Ascending aorta (tissue), 2 donors: ENCODE results near the gene TBC1D26. TPM values are rescaled to one million over a fixed set of nuclear protein-coding genes. Genes with fewer than 3 reads are reported as not detected.
"Not testable (repeated sequence)": the region's sequence is repeated elsewhere in the genome, so short reads cannot be mapped to it uniquely, and the experiment has no call there.

ENCODE experiments used
- DNase-seq, 2 donors: peaks; one replicate each; pipeline ENCODE4 v3.0.0-alpha.2; 2019; ENCODE audit warnings: low spot score in 2 of 2
- H3K27ac ChIP-seq, 2 donors: fragments of 200-600 bp; sonication (generic); one replicate each; pipeline ENCODE4 v1.5.1; 2016 to 2017; ENCODE audit warnings: mild to moderate bottlenecking in 1 of 2
- H3K27me3 ChIP-seq: fragments of 200-600 bp; sonication (generic); one replicate; pipeline ENCODE4 v1.5.1; 2017
- H3K36me3 ChIP-seq, 2 donors: fragments of 200-600 bp; sonication (generic); one replicate each; pipeline ENCODE4 v1.5.1; 2016
- H3K4me1 ChIP-seq, 2 donors: fragments of 200-600 bp; sonication (generic); one replicate each; pipeline ENCODE4 v1.5.1; 2016 to 2017; ENCODE audit warnings: mild to moderate bottlenecking in 1 of 2
- H3K4me3 ChIP-seq, 2 donors: fragments of 200-600 bp; sonication (generic); one replicate each; pipeline ENCODE4 v1.5.1; 2016 to 2017; ENCODE audit warnings: mild to moderate bottlenecking in 1 of 2
- H3K9me3 ChIP-seq, 2 donors: fragments of 200-600 bp; sonication (generic); one replicate each; pipeline ENCODE4 v1.5.1; 2016
- intact Hi-C: fragments of 100-400 bp; cut with DNase I; formaldehyde crosslinking; loops from one replicate; pipeline ENCODE4 v1.15.1; 2023
- total RNA-seq: library from RNA; depleted of rRNA; stranded (reverse); fragments of >200 nt; gene quantifications from one replicate; pipeline ENCODE4 v1.1.0, GENCODE V29; 2016
- TF ChIP-seq, protein P1 (sequence below), 3 experiments: fragments of 200-600 bp in 2 of 3; fragments of 450-650 bp in 1 of 3; sonication (generic) in 2 of 3; IDR thresholded peaks; one replicate each; pipeline ENCODE4 v1.5.1; 2016 to 2019; ENCODE audit warnings: antibody characterized with exemption in 3 of 3, mild to moderate bottlenecking in 1 of 3, moderate library complexity in 1 of 3

TBC1D26 gene
- not detected for total RNA-seq

DNA sequence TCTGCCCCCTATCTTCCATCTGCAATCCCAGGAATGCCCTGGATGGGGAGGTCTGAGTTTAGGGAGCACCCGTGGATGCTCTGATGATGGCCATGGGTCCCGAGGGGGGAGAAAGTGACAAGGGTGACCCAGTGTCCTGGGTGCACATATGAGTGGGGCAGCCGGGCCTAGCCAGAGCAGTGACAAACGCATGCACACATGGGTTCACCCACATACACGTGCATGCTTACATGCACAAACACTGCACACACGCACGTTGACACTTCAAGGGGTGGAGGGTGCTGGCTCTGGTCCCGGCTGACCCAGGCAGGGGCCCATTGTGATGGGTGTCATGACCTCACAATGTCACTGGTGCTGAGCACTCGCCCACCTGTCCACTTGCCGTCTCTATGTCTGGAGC, at the start of gene TBC1D26:
Gene TBC1D26, plus strand, starts transcription at position 384 of the 400 bp plus-strand sequence. CDS start 3,066 bp downstream, outside the sequence.
- DNase-seq, H3K4me3 ChIP-seq, H3K4me1 ChIP-seq: not testable (repeated sequence)

DNA sequence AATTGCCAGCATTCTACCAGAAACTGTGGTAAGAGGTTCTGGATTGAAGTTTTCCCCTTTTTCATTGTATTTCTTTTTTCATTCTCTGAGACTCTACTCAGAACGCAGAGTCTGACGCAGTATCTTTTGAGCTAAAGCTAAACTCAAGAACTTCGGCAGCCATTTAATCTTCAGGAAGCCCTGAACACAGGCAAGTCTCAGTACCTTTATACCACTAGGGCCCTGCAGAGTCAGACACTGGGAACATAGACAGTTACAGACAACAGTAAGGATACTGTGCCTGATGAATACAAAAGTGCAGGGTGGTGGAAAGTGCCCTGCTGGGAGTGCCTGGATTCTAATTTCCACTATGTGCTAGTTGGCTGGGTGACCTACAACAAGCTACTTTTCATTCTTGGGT, 48.9 kb upstream of the TBC1D26 start:
- H3K4me3 ChIP-seq, H3K27ac ChIP-seq, H3K9me3 ChIP-seq, H3K4me1 ChIP-seq, H3K36me3 ChIP-seq, DNase-seq, H3K27me3 ChIP-seq, intact Hi-C loops: not testable (repeated sequence)

More for the DNA sequence above, at the start of gene TBC1D26:
- H3K9me3 ChIP-seq, intact Hi-C loops, H3K27me3 ChIP-seq, H3K27ac ChIP-seq, H3K36me3 ChIP-seq: not testable (repeated sequence)

DNA sequence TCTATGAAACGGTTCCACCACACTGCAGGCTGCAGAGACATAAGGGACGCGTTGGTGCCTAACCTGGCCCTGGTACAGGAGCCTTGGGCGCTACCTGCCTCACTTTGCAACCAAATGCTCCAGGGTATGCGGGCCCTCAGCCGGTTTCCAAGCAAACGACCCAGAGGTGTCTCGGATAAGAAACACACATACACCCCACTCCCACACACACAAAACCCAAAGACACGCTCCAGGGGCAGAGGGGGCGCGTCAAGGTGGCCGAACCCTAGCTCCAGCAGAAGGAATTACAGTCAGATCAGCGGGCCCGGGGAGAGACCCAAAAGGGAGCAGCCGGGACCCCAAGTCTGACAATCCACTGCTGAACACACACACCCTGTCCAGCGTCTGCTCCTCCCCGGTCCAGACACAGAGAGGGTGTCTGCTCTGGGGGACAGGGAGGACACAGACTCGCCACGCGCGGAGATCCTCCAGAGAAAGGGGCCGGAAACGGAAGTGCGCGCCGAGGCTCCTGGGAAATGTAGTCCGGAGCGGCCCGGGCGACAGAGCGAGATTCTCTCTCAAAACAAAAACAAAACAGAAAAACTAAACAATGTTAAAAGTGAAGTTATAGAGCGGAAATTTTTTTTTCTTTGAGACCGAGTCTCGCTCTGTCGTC, 48.1 kb upstream of the TBC1D26 start, which contains the start of gene TRIM16:
Gene TRIM16, minus strand, starts transcription at position 488 of the 655 bp plus-strand sequence. CDS start 32,702 bp downstream, outside the sequence.
- not testable (repeated sequence) for H3K36me3 ChIP-seq, H3K27ac ChIP-seq

GRCh38 chr17:15687494-15687893, 44.6 kb upstream of the TBC1D26 start:
- intact Hi-C loops, result loop anchor here (5.0 kb wide), 1 partner anchor 35 kb away; no protein-coding TSS in a partner anchor

More for the DNA sequence above, 48.1 kb upstream of the TBC1D26 start, which contains the start of gene TRIM16:
- peak; percentile 13 to 88 for DNase-seq
- not testable (repeated sequence) for H3K27me3 ChIP-seq, H3K4me1 ChIP-seq, H3K9me3 ChIP-seq
- peak within 1 kb of the TSS; percentile 66 to 73 for H3K4me3 ChIP-seq
- TF ChIP-seq, protein P1, sequence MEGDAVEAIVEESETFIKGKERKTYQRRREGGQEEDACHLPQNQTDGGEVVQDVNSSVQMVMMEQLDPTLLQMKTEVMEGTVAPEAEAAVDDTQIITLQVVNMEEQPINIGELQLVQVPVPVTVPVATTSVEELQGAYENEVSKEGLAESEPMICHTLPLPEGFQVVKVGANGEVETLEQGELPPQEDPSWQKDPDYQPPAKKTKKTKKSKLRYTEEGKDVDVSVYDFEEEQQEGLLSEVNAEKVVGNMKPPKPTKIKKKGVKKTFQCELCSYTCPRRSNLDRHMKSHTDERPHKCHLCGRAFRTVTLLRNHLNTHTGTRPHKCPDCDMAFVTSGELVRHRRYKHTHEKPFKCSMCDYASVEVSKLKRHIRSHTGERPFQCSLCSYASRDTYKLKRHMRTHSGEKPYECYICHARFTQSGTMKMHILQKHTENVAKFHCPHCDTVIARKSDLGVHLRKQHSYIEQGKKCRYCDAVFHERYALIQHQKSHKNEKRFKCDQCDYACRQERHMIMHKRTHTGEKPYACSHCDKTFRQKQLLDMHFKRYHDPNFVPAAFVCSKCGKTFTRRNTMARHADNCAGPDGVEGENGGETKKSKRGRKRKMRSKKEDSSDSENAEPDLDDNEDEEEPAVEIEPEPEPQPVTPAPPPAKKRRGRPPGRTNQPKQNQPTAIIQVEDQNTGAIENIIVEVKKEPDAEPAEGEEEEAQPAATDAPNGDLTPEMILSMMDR (IDR thresholded peaks at IDR 0.05), result peak in 1 of 3 experiments; percentile 20
- intact Hi-C loops, result loop anchor here (2.0 kb wide), 1 partner anchor 427 kb away; no protein-coding TSS in a partner anchor

DNA sequence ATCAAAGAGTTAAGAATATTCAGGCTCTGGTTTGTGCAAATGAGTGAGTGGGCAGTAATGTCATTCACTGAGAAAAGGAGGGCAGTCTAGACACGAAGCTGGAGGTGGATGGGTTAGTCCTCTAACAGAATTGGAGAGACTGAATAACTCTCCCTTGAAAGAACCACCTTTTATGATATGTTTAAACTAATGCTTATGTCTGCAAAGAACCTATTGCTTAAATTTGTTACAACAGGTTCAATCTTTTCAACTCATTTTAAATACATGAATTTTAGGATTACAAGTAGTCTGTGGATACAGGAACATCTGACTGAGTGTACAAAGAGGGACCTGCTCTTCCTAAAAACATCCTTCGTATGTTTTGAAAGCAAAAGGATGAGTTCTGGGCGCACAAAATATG, 33.1 kb upstream of the TBC1D26 start:
- not testable (repeated sequence) for H3K36me3 ChIP-seq, DNase-seq, H3K4me1 ChIP-seq, H3K9me3 ChIP-seq, H3K27me3 ChIP-seq
- H3K27ac ChIP-seq, result peak overlapping the region in 1 of 2 donors; percentile 46
- H3K4me3 ChIP-seq, result peak overlapping the region; percentile 68 to 69
- intact Hi-C loops, result loop anchor here (2.0 kb wide), 1 partner anchor 48 kb away; no protein-coding TSS in a partner anchor

More at GRCh38 chr17:15687494-15687893, 44.6 kb upstream of the TBC1D26 start:
- not testable (repeated sequence) for H3K27me3 ChIP-seq, H3K4me3 ChIP-seq, H3K36me3 ChIP-seq, DNase-seq, H3K27ac ChIP-seq, H3K9me3 ChIP-seq, H3K4me1 ChIP-seq

- DNase-seq, result peak; percentile 96 to 98
- Histone ChIP-seq H3K4me3 (peak within 1 kb of the TSS; percentile 68 to 69), H3K27ac (peak within 1 kb of the TSS in 1 of 2 donors; percentile 46)
- H3K36me3 ChIP-seq, H3K4me1 ChIP-seq, H3K27me3 ChIP-seq, H3K9me3 ChIP-seq: not testable (repeated sequence)
- intact Hi-C loops, result loop anchor here (2.0 kb wide), 1 partner anchor 49 kb away; no protein-coding TSS in a partner anchor
These were observed 32.6 kb upstream of the TBC1D26 start, which contains the start of gene ZNF286A for GRCh38 chr17:15699413-15699924. Gene ZNF286A (plus strand): TSS chr17:15699752. CDS start chr17:15700330, 578 bp downstream.

- not testable (repeated sequence) for H3K9me3 ChIP-seq, H3K36me3 ChIP-seq, DNase-seq, H3K27me3 ChIP-seq, H3K4me1 ChIP-seq
- H3K4me3 ChIP-seq, result peak overlapping the region; percentile 68 to 69
- peak overlapping the region in 1 of 2 donors; percentile 46 for H3K27ac ChIP-seq
- intact Hi-C loops, result loop anchor here (2.0 kb wide), 1 partner anchor 49 kb away; no protein-coding TSS in a partner anchor
These were observed 32.1 kb upstream of the TBC1D26 start for GRCh38 chr17:15699937-15700336.

GRCh38 chr17:15704239-15704638, 27.8 kb upstream of the TBC1D26 start:
- DNase-seq, H3K4me3 ChIP-seq, intact Hi-C loops, H3K4me1 ChIP-seq, H3K27me3 ChIP-seq, H3K27ac ChIP-seq: not testable (repeated sequence)
- H3K36me3 ChIP-seq, result peaks cover 10 to 42% of the 10 kb centered on the region in 2 donors
- peaks cover 0 to 33% of the 10 kb centered on the region in 2 donors for H3K9me3 ChIP-seq

DNA sequence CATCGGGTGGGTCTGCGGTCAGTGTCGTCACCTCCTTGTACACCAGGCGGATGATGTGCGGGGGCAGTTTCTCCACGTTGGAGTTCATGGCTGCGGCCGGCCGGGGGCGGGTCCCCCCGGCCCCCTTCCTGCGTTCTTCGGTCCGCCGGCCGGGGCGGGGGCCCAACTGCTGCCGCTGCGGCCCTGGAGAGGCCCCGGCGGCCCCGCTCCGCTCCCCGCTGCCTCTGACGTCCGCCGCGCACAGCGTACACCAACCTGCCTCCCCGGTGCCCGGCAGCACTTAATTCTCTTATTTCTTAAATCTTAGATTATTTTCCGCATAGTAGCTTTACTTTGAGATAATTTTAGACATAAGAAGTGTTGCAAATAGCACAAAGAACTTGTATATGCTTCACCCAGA, 27.3 kb upstream of the TBC1D26 start:
- DNase-seq, intact Hi-C loops, H3K27ac ChIP-seq, H3K4me1 ChIP-seq, H3K27me3 ChIP-seq, H3K4me3 ChIP-seq: not testable (repeated sequence)
- Histone ChIP-seq H3K36me3 (peaks cover 10 to 48% of the 10 kb centered on the region in 2 donors), H3K9me3 (peaks cover 0 to 39% of the 10 kb centered on the region in 2 donors)

- H3K4me3 ChIP-seq, intact Hi-C loops, H3K27me3 ChIP-seq, DNase-seq, H3K4me1 ChIP-seq, H3K27ac ChIP-seq: not testable (repeated sequence)
- peaks cover 0 to 69% of the 10 kb centered on the region in 2 donors for H3K9me3 ChIP-seq
- peaks cover 17 to 65% of the 10 kb centered on the region in 2 donors for H3K36me3 ChIP-seq
These were observed 23.2 kb upstream of the TBC1D26 start for GRCh38 chr17:15708879-15709278.

GRCh38 chr17:15716601-15717563, 15.2 kb upstream of the TBC1D26 start:
- DNase-seq, intact Hi-C loops, H3K4me1 ChIP-seq, H3K27ac ChIP-seq, H3K27me3 ChIP-seq, H3K4me3 ChIP-seq: not testable (repeated sequence)
- Histone ChIP-seq H3K36me3 (peaks cover 9 to 21% of the 10 kb centered on the region in 2 donors), H3K9me3 (peaks cover 11 to 71% of the 10 kb centered on the region in 2 donors)

- H3K36me3 ChIP-seq, DNase-seq, H3K4me1 ChIP-seq, H3K4me3 ChIP-seq, H3K9me3 ChIP-seq, H3K27ac ChIP-seq, intact Hi-C loops, H3K27me3 ChIP-seq: not testable (repeated sequence)
These were observed 1.5 kb upstream of the TBC1D26 start for GRCh38 chr17:15730535-15730934.
